ENCODE measurements around the gene MRPL19.

MRPL19 gene

GRCh38 chr2:75616406-75616805 lies 30.2 kb upstream of the MRPL19 start:
- DNase-seq (ENCODE audit: low read depth in 3 of 3) = no peak

GRCh38 chr2:75616933-75617332 lies 29.6 kb upstream of the MRPL19 start:
- no peak for DNase-seq (ENCODE audit: low read depth in 3 of 3)

- DNase-seq (ENCODE audit: low read depth in 3 of 3) = no peak
These were observed 26.4 kb upstream of the MRPL19 start for GRCh38 chr2:75619956-75620740.

- no peak for DNase-seq (ENCODE audit: low read depth in 3 of 3)
These were observed 25.4 kb upstream of the MRPL19 start for GRCh38 chr2:75621228-75621627.

GRCh38 chr2:75622500-75622899 lies 24.1 kb upstream of the MRPL19 start:
- no peak for DNase-seq (ENCODE audit: low read depth in 3 of 3)

- DNase-seq (ENCODE audit: low read depth in 3 of 3) = no peak
These were observed 23.7 kb upstream of the MRPL19 start for GRCh38 chr2:75622929-75623328.

- DNase-seq (ENCODE audit: low read depth in 3 of 3) = peak; percentile 20 to 54 (median 46)
These were observed 18.6 kb upstream of the MRPL19 start for GRCh38 chr2:75627902-75628504.

- no peak for DNase-seq (ENCODE audit: low read depth in 3 of 3)
These were observed 14.4 kb upstream of the MRPL19 start for GRCh38 chr2:75632091-75632701.

- DNase-seq (ENCODE audit: low read depth in 3 of 3) = no peak
These were observed 13.8 kb upstream of the MRPL19 start for GRCh38 chr2:75632813-75633212.

GRCh38 chr2:75633620-75634019 lies 13.0 kb upstream of the MRPL19 start:
- no peak for DNase-seq (ENCODE audit: low read depth in 3 of 3)

- no peak for DNase-seq (ENCODE audit: low read depth in 3 of 3)
These were observed 11.6 kb upstream of the MRPL19 start for GRCh38 chr2:75634945-75635344.

GRCh38 chr2:75637568-75637967 lies 9.0 kb upstream of the MRPL19 start:
- DNase-seq (ENCODE audit: low read depth in 3 of 3) = no peak

- peak; percentile 23 to 44 (median 40) for DNase-seq (ENCODE audit: low read depth in 3 of 3)
These were observed 5.9 kb upstream of the MRPL19 start for GRCh38 chr2:75640621-75641121.

GRCh38 chr2:75641587-75641986 lies 5.0 kb upstream of the MRPL19 start:
- no peak for DNase-seq (ENCODE audit: low read depth in 3 of 3)

GRCh38 chr2:75643980-75644379 lies 2.6 kb upstream of the MRPL19 start:
- no peak for DNase-seq (ENCODE audit: low read depth in 3 of 3)

GRCh38 chr2:75645643-75646042 lies 940 bp upstream of the MRPL19 start:
- no peak for DNase-seq (ENCODE audit: low read depth in 3 of 3)

- no peak for DNase-seq (ENCODE audit: low read depth in 3 of 3)
These were observed 447 bp upstream of the MRPL19 start for GRCh38 chr2:75646090-75646582.

- DNase-seq (ENCODE audit: low read depth in 3 of 3) = no peak
These were observed 1.2 kb downstream of the MRPL19 start for GRCh38 chr2:75647771-75648170.

GRCh38 chr2:75654012-75654411 lies 7.4 kb downstream of the MRPL19 start:
- DNase-seq (ENCODE audit: low read depth in 3 of 3) = no peak

- no peak for DNase-seq (ENCODE audit: low read depth in 3 of 3)
These were observed 9.3 kb downstream of the MRPL19 start for GRCh38 chr2:75655861-75656260.

- no peak for DNase-seq (ENCODE audit: low read depth in 3 of 3)
These were observed 10.0 kb downstream of the MRPL19 start for GRCh38 chr2:75656563-75656962.

GRCh38 chr2:75657798-75658197 lies 11.2 kb downstream of the MRPL19 start:
- no peak for DNase-seq (ENCODE audit: low read depth in 3 of 3)

- DNase-seq (ENCODE audit: low read depth in 3 of 3) = no peak
These were observed 20.3 kb downstream of the MRPL19 start for GRCh38 chr2:75666911-75667310.
